Measurements from ENCODE around the gene FOXM1. TPM values are rescaled to one million over a fixed set of nuclear protein-coding genes. Genes with fewer than 3 reads are reported as not detected.

The FOXM1 gene
- total and polyA plus RNA-seq, 10 of the 15 experiments (the other 5 are each of a cell fraction or from before 2014, with no cell fraction given): 15.1 to 63.2 (median 34.2) TPM

DNA sequence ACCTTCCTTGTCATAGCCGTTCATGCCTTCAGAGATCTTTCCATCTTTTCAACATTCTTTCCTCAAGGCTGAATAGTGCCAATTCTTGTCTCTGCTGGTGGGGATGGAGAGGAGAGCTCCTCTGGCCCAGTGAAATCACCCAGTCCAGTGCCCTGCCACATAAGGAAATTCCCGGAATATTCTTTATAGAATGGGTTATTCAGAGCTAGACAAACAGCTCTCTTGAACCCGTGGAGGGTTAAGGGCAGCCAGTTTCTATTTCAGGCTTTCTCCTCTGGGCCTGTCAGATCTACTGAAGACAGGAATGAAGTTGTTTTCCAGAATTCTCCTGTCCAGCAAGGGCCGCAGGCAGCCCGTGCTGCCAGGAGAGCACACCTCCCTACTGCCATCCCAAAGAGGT, 34.0 kb downstream of the FOXM1 start (continued):
- TF ChIP-seq CUX1 (IDR thresholded peaks at IDR 0.05; ENCODE audit: insufficient replicate concordance, low read depth, low read length): no peak

DNA sequence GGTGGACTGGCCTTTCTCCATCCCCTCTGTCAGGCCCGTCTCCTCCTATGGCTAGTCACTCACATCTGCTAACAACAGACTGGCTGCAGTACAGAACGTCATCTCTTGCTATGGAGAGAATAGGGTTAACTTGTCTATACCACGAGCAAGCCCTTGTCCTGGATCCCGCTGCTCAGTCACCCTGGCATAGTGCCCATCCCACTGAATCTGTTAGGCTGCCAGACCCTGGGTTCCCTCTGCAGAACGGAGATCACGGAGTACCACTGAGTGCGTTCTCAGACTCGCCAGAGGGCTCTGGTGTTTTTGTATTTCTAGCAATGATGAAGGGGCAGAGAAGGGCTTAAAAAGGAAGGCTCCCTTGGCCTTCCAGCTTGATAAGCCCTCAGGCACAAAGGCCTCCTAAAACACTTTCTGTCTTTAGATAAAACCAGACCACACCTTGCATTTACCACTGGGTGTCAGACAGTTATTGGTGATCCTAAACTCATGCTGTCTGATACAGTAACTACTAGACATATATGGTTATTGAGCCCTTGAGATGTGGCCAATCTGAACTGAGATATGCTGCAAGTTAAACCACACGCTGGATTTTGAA, 35.8 kb downstream of the FOXM1 start:
- Histone ChIP-seq H3K4me3 (no peak overlapping the region), H3K79me2 (ENCODE audit: control insufficient read depth, insufficient read depth, low read length) (no peaks in the 10 kb centered on the region), H4K20me1 (ENCODE audit: control insufficient read depth, insufficient read depth) (no peaks in the 10 kb centered on the region), H3K4me1 (ENCODE audit: control insufficient read depth, insufficient read depth, low read length) (no peaks in the 10 kb centered on the region), H3K9me3 (replicated peaks; ENCODE audit: control insufficient read depth, insufficient read depth, low read length) (no peaks in the 10 kb centered on the region), H3K27me3 (replicated peaks in 1 of 2; ENCODE audit: control insufficient read depth in 2 of 2, insufficient read depth in 2 of 2, low read length in 1 of 2) (no peaks in the 10 kb centered on the region), H2AFZ (ENCODE audit: control insufficient read depth, low read depth, low read length) (no peak overlapping the region), H3K9ac (ENCODE audit: control insufficient read depth, insufficient read depth, low read length) (no peak overlapping the region), H3K36me3 (ENCODE audit: control insufficient read depth in 2 of 2, insufficient read depth in 2 of 2, low read length in 1 of 2) (no peaks in the 10 kb centered on the region; a peak in 1 of 4 replicates), H3K27ac (ENCODE audit: control insufficient read depth, insufficient read depth) (no peak overlapping the region), H3K4me2 (ENCODE audit: control insufficient read depth, insufficient read depth) (no peak overlapping the region)
- no peak for ATAC-seq
- ChIA-PET RAD21 (ENCODE audit: unreplicated experiment) (no interaction called here), SMC1A (ENCODE audit: uncharacterized antibody, unreplicated experiment) (no interaction called here), CTCF (interaction anchor here (0.7 kb wide), 1 partner anchor 9 kb away, joined by 4 read pairs; no protein-coding TSS in a partner anchor), POLR2A (no interaction called here)
- no peak for DNase-seq (ENCODE audit: low read depth, low spot score)
- 91% methylated on average over 9 of the region's 9 CpGs for WGBS (ENCODE audit: insufficient coverage, insufficient replicate concordance, low lambda C conversion rate, missing lambda C conversion rate)
- intact Hi-C loops (cut with micrococcal nuclease; ENCODE audit: unreplicated experiment) (no loop called here), in situ Hi-C loops (cut with MboI) (no loop called here)
- TF ChIP-seq BCLAF1 (IDR thresholded peaks at IDR 0.05): no peak
- BruUV-seq (replicated peaks): no TSS peak
- no peak for FAIRE-seq

Measured in GM12878 (cell line).